NCI-H2029 treated with DMSO at 0.1 percent for 48 hours (cell line): ENCODE results near the gene AP3S1.

ENCODE experiments used
- DNase-seq: peaks from one replicate; lab custom pipeline; 2025; lab: John Stamatoyannopoulos, UW

AP3S1 gene

DNA sequence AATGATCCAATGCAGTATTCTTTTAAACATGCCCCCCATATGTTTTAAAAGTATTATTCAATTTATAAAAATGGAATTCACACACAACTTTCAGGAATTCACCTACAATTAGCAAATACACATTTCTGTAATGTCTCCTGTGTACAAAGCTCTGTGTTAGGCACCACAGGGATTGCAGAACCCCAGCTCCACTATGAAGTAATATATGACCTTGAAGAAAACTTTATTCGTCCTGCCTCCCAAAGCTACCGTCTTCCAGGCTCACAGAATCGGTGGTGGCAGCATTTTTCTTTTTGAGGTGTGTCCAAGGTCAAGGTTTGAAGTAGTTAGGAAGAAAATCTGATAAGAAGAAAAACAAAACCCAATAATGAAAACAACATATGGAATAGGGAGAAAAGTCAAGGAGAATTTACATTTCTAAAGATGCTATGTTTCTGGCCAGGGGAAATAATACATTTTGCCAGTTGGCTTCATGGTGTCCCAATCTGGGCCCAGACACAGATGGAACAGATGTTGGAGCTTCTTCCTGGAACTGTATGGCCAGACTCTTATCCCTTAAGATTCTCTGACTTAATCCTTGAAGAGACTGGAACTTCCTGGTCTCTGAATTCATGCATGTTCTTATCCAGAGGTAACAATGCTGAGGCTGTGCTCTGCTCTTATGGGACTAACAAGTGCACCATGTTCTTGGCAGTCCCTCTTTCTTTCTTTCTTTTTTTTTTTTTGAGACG, 98.5 kb downstream of the AP3S1 start:
- no peak for DNase-seq

DNA sequence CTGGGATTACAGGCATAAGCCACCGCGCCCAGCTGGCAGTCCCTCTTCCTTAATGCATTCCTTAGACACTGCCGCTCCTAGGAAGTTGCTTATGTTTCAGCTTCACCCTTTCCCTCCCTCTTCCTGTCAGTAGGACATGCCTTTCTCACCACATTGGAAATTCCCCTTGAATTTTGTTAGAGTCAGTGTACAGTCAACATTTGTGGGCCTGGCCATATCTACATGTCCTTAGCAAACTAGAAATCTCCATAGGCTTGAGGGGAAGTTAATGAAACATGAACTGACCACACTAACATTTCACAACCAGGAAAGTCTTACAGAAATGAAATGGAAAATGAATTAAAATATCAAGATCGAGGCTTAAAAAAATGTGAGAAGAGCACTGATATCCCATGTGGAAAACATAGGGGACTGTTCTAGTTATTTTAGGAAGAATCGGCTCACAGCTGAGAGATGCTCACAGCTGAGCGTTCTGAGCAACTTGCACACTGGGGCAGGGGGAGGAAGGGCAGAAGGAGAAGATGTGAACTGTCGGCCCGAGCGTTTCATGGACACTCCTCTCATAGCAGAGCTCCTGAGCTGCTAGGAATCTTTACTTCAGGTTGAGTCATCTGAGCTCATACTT, 99.4 kb downstream of the AP3S1 start:
- no peak for DNase-seq

DNA sequence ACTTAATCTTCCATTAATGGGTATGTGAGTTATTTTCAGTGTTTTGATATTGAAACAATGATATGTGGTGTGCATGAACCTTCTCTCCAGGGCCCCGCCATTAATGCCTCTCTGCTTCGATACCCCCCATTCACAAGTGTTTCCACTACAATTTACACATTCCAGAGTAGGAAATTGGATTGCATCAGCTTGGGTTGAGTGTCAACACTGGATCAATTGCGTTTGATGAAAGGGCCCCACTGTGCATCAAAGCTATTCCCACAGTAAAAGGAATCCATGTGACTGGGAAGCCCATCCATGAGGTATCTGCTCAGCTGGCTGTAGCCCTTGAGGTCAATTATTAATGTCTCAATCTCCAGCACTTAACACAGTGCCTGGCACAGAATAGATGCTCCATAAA, 102.8 kb downstream of the AP3S1 start:
- DNase-seq: no peak

DNA sequence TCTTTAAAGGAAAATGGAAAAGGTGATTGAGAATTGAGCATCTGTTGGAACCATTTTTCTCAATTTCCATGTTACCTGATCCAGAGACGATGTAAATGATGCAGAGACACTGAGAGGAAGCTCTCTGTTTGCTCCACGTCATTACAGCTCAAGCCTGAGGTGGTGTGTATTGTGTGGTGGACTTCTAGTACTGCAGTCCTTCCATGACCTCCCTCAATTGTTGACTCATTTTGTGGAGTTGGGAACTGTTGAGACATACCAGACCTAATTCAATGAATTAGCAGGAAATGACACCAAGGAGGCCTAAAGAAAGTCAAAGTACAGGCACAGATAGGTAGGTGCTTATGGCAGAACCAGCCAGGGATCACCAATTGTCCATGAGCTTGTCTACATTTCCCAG, 104.9 kb downstream of the AP3S1 start:
- DNase-seq: no peak

DNA sequence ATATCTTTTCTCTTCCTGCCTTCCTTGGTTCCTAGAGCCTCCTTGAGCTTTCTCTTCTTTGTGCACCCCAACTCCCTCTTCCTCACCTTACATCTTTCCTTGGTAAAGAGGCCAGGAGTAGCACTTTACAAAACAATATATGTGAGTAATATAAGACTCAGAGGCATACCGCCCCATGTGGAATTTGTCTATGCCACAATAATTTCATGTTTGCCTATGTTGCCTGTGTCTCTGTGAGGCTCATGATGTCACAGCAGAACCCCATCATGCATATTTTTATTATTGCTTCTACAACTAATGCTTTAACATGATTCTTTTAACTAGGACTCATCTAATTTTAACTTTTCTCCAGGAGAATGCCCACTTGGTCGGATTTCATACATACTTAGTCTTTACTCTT, 105.5 kb downstream of the AP3S1 start:
- DNase-seq: no peak

DNA sequence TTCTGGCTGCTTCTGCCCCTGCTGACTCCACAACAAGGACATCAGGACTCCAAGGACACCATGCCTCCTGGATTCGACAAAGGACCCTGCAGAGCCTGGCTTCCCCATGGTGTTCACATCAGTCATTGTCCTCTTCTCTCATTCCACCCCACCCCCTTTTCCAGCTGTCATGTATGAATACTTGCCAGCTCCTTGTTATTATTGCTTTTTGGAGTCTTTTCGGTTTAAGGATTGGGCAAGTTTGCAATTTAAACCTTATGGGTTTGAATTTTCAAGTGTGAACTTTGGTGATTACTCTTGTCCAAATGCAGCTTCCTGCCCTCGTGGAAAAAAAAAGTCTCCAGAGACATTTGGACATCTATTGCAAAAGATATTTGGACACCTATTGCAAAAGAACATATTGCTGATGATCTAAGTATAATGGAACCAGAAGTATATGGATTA, 106.4 kb downstream of the AP3S1 start:
- DNase-seq: no peak

DNA sequence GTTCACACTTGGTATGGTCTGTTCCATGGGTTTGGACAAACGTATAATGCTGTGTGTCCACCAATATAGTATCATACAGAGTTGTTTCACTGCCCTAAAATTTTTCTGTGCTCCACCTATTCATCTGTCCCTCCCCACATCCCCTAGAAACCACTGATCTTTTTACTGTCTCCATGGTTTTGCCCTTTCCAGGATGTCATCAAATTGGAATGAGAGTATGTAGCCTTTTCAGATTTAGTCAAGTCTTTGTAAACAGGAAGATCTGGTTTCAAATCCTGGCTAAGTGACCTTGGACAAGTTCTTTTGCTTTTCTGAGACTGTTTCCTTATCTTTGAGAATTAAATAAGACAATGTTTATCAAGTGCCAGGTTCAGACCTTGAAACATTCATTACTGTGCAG, 107.4 kb downstream of the AP3S1 start:
- no peak for DNase-seq

DNA sequence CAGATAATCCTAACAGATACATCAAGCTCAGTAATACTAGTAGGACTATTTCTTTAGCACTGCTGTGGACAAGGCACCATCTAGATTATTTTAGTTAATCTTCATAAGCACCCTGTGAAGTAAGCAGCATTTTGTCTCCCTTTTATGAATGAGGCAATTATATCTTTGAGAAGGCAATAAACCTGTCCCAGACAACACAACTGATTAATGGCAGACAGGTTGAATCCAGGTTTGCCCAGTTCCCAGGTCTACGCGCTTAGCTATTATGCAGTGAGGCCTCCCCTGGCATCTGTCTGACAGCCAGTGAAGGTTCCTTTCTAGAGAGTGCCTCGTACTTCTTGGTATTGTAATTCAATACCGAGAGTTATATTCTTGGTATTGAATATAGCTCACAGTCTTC, 110.9 kb downstream of the AP3S1 start:
- no peak for DNase-seq

DNA sequence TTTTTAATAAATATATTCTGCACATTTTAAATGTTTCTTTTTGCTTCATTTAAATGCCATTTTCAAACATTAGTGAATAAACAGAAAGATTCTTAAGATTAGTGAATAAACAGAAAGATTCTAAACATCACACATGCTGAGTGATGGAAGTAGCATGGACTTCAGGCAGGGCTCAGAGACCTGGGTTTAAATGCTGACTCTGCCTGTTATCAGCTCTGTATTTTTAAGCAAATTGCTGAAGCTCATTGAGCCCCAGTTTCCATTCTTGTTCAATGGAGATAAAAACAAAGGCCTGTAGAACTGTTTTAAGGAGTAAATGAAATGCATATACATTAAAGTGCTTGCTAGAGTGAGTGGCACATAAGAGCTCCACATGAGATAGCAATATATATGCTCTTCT, 112.4 kb downstream of the AP3S1 start:
- DNase-seq: no peak

DNA sequence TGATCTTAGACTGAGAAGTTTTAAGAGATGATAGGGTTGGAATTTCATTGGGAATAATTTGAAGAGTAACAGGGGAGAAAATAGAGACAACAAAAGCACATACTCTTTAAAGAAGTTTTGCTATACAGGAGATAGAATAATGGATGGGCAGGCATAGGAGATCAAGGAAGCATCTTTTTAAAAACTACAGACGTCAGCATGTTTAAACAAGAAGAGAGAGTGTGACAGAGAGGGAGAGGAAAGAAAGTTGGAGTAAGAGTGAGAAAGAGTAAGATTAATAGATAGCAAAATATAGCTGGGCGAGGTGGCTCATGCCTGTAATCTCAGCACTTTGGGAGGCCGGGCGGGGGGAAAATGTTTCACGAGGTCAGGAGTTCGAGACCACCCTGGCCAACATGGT, 115.2 kb downstream of the AP3S1 start:
- DNase-seq: no peak

DNA sequence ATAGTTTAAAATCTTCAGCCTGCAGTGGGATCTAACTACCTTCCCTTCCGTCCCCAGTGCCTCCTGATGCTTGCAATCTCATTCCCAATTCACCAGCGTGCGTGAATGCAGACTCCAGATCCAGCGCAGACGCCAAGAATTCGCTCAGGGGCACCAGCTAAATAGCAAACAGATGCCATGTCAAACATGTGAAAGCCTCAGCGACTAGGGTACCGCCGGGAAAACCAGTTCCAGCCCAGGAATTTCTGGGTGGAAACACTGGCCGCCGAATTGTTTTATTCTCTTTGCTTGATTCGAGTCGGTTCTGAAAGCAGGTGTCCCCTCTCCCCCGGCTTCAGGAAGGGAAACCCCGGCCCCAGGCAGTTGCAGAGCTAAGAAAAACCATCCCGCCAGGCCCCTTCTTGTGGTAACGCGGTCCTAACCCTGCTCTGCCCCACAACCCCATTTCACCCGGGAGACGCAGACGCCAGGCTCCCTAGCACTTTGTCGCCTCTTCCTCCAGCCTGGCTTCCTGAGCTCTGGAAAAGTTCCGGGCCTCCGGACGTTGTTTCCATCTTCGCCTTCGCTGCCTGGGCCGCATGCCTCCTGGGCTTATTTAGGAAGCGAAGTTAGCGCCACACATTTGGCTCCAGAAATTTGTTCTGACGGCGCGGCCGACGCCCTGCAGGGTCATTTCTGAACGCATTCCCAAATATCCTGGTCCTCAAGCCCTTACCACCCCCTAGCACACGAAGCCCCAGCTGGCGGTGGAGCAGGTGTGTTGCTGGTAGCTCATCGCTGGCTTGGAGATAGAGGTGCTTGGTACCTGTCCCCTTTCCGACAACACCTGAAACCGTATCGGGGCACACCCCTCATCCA, 119.9 kb downstream of the AP3S1 start:
- DNase-seq: no peak

DNA sequence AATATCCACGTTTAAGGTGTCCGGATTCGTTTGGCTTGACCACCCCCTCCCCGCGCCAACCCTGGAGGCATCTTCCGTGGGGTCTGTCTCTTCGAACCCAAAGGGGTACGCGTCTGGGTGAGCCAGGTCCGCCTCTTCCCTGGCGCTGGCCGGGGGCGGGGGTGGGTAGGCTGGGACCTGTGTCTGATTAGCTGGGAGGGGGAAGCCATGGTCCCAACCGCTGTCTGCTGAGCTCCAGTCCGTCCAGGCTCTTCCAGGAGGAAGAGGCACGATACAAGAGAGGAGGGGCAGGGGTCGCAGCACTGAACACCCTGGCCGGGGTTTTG, 120.5 kb downstream of the AP3S1 start, which contains the start of gene LVRN:
TSS of gene LVRN (plus strand) at position 237 of the 326 bp plus-strand sequence. CDS start 143 bp downstream, outside the sequence.
- no peak for DNase-seq

DNA sequence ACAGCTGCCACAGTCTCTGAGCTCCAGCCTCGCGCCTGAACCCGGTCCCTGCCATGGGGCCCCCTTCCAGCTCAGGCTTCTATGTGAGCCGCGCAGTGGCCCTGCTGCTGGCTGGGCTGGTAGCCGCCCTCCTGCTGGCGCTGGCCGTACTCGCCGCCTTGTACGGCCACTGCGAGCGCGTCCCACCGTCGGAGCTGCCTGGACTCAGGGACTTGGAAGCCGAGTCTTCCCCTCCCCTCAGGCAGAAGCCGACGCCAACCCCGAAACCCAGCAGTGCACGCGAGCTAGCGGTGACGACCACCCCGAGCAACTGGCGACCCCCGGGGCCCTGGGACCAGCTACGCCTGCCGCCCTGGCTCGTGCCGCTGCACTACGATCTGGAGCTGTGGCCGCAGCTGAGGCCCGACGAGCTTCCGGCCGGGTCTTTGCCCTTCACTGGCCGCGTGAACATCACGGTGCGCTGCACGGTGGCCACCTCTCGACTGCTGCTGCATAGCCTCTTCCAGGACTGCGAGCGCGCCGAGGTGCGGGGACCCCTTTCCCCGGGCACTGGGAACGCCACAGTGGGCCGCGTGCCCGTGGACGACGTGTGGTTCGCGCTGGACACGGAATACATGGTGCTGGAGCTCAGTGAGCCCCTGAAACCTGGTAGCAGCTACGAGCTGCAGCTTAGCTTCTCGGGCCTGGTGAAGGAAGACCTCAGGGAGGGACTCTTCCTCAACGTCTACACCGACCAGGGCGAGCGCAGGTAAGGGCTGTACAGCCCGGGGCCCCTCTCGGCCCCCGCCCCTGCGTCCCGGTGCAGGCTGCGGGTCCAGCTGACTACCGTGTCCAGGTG, 121.0 kb downstream of the AP3S1 start:
- DNase-seq: no peak

DNA sequence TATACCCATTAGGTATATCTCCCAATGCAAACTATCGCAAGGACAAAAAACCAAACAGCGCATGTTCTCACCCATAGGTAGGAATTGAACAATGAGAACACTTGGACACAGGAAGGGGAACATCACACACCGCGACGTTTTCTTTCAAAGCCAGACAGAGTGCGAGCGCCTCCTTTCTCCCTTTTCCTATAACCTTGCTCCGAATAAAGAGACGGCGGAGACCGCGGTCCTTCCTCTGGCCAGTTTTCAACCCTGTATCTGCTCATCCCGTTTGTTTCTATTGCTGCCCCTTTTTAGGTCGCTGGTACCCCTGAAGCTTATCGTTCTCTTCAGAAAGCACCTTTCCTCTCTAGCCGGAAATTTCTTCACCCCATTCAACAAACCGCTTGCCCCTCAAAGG, 121.8 kb downstream of the AP3S1 start:
- no peak for DNase-seq
